GM19455 (cell line): ENCODE results near the gene RIPOR3.

Experiments
- ATAC-seq: cut with Tn5 transposase; IDR thresholded peaks from one replicate; pipeline ENCODE4 v1.9.1; 2021; ENCODE audit not compliant: unreplicated experiment

The RIPOR3 gene

GRCh38 chr20:50592282-50593004, 98.9 kb downstream of the RIPOR3 start:
- ATAC-seq = no peak

GRCh38 chr20:50591233-50591852, 100.0 kb downstream of the RIPOR3 start:
- ATAC-seq = no peak

- no peak for ATAC-seq
Observed at GRCh38 chr20:50590348-50590664, 101.0 kb downstream of the RIPOR3 start.

DNA sequence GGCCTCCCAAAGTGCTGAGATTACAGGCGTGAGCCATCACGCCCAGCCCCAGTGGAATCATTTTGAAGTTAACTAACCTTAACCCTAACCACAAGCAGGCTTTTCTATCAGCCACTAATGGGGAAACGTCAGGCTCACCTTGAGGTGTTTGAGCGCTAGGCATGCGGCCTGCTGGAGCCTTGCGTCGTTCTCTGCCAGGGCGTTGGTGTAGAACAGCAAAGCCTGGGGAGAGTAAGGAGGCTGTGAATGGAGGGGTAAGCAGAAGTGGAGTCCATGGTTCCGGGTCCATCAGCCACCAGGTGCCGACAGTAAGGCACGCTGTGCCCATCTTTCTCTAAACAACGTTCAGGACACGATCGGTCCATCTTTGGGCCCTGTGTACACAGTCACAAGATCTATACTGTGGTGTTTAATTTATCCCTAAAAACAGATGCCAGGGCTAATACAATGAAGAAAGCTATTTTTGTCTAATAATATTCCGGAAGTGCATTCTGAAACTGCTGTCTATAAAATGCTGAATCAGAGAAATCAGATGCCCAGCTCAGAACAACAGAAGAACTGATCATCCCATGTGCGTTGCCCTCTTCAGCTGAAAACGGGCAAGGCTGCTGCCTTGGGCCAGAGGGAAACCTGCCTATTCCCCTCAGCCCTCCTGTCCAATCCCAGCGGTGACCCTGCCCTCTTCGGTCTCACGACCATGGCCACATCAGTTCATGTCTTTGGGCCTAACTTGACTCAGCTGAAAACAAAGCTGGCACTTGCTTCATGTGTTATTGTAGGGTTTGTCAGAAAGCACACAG, 101.6 kb downstream of the RIPOR3 start:
- no peak for ATAC-seq

- no peak for ATAC-seq
Observed at GRCh38 chr20:50588034-50588736, 103.2 kb downstream of the RIPOR3 start.

DNA sequence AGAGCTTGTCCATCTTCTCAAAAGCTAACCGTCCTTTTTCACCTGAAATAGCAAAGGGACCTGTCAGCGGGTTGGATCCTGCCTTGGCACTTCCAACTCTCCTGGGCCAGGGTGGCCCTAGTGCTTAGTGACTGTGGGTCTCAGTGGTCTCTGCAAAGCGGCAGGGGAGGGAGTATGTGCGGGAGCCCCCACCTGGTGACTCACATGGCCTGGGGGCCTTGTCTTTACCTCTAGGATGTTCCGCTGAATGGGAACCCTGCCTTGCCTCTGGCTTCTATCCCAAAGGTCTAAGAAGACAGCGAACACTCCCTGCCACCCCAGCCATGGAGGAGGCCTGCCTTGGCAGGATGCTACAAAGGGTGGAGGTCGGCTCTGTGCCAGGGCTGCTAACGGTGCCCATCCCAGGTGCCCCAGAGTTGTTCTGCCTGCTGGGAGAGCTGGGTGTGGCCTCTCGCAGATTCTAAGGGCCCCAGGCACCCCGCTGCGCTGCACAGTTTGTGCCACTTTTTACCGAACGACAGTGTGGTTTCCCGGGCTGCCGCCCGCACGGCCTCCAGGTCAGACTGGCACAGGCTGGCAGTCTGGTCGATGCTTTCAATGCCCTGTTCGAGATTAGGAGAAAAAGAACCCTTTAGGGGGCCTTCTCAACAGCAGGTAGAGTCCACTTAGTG, 103.9 kb downstream of the RIPOR3 start:
- no peak for ATAC-seq

GRCh38 chr20:50586531-50587232, 104.7 kb downstream of the RIPOR3 start:
- ATAC-seq = no peak

DNA sequence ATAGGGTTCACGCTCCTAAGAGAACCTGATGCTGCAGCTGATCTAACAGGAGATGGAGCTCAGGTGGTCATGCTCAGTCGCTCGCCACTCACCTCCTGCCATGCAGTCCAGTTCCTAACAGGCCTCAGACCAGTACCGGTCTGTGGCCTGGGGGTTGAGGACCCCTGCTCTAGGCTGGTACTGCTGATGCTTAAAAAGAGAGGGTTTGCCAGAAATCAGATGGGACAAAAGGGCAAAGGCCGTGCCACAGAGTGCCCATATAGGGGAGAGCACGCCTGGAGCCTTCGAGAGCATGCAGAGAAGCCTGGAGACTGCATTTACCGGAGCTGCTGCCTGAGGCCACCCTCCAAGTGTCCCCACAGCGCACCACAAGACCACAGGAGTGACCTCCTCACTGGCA, 105.7 kb downstream of the RIPOR3 start:
- ATAC-seq = no peak

DNA sequence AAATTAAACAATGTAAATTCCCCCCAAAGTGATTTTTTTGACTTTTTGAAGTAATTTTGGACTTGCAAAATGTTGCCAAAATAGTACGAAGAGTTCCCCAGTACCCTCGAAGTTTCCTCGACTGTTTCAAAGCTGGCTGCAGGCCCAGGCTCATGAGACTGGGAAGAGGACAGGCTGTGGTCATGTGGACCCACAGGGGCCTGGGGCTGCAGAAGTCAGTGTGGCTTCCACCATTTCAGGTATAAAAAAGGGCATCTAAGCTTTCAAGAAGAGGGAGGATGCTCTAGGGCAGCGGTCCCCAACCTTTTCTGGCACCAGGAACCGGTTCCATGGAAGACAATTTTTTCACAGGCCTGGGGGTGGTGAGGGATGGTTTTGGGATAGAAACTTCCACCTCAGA, 106.1 kb downstream of the RIPOR3 start:
- ATAC-seq = no peak

GRCh38 chr20:50584687-50585086, 106.7 kb downstream of the RIPOR3 start:
- no peak for ATAC-seq

- ATAC-seq = no peak
Observed at GRCh38 chr20:50583442-50584150, 107.7 kb downstream of the RIPOR3 start.

- no peak for ATAC-seq
Observed at GRCh38 chr20:50582591-50583234, 108.6 kb downstream of the RIPOR3 start.

DNA sequence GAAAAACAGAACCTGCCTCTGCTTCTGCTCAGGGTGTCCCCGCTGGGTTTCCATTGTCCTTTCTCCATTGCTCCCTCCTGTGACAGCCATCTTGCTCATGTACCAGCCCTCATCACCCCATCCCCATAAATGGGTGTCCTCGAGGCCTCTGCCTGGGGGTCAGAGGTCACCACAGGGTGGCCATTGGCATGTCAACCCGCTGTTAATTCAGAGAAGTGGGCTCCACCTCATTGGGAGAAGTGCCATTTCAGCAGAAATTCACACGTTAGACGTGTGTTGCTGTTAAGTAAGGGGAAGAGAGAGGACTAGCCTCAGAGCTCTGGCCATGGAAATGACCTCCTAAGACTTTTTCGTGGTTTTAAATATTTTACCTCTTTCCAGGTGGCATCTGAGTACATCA, 109.2 kb downstream of the RIPOR3 start:
- ATAC-seq = no peak

- ATAC-seq = no peak
Observed at GRCh38 chr20:50580842-50581544, 110.3 kb downstream of the RIPOR3 start.

- ATAC-seq = no peak
Observed at GRCh38 chr20:50580016-50580747, 111.2 kb downstream of the RIPOR3 start.

DNA sequence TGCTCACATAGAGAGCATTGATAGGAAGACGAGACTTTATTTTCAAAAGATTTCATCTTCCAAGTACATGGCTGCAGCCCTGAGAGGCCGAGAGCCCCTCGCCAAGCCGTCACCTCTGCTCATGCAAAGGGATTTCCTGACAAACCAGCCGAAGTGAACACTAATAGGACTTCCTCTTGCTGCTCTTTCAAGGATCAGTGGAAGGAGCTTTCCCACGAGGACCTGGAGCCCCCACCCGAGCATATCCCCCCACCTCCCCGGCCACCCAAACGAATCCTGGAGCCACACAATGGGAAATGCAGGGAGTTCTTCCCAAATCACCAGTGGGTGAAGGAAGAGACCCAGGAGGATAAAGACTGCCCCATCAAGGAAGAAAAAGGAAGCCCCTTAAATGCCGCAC, 111.8 kb downstream of the RIPOR3 start:
- no peak for ATAC-seq

GRCh38 chr20:50578778-50579165, 112.6 kb downstream of the RIPOR3 start:
- no peak for ATAC-seq
